ELR (cell line): ENCODE measurements around the gene ARHGAP8.
"Not testable (repeated sequence)": the region's sequence is repeated elsewhere in the genome, so short reads cannot be mapped to it uniquely, and the experiment has no call there.

ENCODE experiments used
- DNase-seq: peaks from one replicate; pipeline ENCODE4 v3.0.0-alpha.2; 2015; ENCODE audit warnings: low read depth

Gene ARHGAP8

DNA sequence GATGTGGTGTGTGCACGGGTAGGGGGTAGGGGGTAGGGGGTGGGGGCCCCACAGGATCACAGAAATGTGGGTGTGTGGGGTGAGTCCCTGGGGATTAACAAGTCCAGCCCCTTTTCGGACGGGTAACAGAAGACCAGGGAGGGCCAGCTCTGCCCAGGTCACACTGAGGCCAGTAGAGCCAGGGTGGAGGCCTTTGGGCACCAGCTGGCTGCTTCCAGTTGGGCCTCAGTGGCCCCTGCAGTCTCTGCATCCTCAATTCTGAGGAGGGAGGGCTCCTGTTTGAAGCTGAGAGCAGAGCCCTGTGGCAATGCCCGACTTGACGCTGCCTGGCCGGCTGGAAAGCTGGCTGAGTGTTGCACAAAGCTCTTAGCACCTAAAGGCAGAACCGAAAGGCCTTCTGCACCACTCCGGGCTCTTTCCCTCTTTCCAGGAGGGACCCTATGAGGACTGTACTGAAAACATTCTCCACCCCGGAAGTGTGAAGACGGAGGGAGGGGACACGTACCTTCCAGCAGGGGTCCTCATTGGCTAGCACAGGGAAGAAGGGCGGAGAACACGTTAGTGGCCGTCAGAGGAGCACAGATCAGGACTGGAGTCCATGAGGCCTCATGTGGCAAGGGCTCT, 137.0 kb downstream of the ARHGAP8 start:
- no peak for DNase-seq

DNA sequence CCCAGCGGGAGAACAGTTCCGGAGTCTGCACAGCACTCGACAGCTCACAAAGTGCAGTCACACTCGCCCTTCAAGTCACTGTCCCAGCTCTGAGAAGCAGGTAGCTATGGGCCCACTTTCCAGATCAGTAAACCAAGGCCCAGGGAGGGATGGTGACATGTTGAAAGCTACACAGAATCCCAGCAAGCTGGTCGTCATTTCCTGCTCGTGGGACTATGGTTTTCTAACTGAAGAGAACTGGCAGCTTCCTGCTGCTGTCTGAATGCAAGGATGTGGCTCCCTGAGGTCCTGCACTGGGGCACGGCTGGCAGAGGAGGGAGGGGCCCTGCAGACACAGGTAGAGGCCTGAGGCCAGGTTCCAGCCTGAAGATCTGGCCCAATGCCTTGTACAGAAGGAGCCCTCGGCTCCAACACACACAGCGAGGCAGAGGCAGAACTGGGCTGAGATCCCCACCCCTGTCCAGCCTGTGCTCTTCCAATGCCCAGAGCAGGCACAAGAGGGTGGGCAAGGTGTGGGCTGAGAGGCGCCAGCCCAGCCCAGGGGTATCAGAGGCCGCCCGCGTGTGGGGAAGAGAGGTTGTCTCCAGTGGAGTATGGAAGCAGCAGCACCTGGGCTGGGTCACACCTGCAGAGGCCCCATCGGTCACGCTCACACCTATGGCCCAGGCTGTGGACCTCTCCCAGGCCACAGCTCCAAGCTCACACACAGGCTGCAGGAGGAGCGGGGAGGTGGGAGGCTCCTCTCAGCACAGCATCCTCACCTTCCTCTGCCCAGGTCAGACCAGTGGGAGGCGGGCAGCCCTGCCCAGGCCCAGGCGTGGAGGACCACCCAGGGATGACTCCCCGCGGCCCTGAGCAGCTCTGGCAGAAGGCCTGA, 138.3 kb downstream of the ARHGAP8 start:
- no peak for DNase-seq

DNA sequence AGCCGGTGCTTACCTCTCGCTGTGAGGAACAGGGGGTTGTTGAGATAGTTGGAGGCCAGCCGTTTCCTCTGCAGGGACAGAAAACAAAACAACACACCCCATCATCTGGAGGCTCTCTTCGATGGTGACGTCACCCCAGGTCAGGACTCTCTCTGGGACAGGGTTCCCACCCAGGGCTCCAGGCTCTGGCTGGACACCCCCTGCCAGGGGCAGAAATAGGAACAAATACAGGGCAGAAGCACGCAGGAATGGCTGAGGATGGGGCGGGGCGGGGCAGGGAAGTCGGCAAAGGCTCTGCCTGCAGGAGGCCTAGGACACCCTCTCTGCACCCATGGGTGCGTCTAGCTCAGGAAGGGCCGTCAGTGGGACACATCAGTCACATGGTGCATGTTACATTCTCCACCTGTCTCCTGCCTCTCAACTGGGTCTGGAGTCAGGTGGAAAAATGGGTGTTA, 138.9 kb downstream of the ARHGAP8 start:
- no peak for DNase-seq

DNA sequence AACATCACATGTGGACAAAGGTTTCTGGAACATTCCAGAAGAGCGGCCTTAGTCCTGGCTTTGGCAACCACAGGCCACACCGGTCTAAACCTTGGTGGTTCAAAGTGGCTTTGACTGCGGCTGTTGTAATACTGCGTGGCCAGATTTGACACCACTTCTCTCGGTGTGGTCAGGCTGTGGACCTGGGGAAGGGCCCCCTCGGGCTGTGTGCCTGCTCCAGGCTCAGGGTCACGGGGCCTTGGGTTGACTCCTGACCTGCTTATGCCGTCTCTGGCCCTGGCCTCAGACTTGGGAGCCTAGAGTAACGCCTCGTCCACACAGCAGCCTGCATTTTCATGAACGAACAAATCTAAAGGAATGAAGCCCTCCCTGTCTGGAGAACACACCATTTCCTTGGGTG, 139.4 kb downstream of the ARHGAP8 start:
- no peak for DNase-seq

DNA sequence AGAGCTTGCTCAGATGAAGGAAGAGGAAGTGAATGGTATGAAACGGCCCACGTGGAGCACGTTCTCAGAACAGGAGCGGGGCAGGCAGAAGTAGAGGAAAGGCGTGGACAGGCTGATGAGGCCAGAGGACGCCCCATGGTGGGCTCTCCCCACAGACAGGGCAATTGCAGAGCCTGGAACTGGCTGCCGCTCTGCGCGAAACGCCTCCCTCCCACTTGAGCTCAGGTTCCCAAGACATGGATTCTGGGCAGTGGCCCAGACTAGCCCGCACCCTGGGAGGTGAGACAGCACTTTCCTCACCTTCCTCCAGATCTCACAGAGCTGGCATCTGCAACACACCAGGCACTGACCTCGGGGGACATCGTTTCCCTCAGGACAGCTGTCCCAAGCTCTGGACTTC, 139.9 kb downstream of the ARHGAP8 start:
- no peak for DNase-seq

DNA sequence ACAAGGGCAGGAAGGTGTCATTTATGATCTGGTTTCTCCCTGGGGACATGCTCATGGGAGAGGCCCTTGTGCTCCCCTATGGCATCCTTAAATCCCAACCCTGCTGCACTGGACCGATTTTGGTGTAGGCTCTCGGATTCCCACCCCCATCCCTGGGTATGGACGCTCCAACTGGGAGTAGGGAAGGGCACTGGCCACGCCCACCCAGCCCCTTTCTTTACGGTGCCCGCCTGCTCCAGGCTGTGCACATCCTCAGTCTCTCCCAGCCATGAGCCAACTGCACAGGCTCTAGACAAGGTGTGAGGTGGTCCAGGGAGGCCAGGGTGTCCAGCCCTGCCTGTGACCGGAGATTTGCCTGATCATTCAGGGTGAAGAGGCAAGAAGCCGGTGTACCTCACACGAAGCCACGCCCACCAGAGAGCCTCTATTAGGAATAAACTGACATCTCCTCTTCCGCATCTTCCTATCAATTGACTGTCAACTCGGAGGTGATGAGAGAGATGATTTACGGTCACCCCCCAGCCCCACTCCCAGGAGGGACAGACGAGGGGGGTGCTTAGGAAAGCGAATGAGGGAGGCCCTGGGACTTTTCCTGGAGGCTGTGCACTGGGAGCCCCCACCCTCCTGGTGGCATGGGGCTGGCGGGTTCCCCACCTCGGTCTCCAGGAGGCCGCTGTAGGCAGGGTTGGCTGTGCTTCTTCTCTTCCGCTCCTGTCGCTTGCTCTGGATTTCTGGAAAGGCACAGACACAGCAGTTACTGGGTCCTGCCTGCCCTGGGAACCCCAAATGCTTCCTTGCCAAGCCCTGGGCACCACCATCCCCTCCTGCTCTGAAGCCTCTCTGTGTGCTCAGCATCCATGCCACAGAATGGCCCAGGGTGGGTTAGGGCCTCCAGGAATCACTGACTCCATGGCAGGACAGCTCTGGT, 140.7 kb downstream of the ARHGAP8 start:
- DNase-seq, result no peak

DNA sequence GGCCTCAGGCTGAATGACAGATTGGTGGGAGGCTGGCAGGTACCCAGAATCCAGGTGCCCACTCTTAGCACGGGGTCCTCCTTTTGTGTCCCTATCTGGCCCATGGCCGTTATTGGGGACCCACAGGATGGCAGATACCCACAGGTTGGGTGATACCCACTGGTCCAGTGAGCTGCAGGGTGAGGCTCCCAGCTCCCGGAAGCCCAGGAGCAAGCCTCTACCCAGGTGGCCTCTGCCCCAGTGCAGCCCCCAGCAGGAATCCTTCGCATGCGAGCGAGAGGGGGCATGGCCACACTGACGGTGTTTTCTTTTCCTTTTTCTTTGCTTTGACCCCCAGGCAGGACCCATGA, 141.3 kb downstream of the ARHGAP8 start:
- no peak for DNase-seq

DNA sequence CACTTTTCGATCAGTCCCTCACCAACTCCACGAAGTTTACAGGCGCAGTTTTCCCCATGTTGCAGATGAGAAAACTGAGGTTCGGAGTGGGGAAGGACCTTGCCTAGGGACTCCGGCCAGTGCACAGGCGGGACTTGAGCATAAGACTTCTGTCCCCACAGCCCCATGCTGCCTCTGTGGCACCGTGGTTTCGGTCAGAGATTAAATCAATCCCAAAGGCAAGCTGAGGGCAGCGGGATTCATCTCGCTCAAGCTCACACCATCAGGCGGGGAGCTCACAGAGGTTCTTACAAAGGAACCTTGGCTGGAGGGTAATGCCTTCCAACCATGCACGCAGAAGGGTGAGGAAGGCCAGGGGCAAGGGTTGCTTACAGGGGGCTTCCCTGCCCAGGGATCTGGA, 141.9 kb downstream of the ARHGAP8 start:
- no peak for DNase-seq

DNA sequence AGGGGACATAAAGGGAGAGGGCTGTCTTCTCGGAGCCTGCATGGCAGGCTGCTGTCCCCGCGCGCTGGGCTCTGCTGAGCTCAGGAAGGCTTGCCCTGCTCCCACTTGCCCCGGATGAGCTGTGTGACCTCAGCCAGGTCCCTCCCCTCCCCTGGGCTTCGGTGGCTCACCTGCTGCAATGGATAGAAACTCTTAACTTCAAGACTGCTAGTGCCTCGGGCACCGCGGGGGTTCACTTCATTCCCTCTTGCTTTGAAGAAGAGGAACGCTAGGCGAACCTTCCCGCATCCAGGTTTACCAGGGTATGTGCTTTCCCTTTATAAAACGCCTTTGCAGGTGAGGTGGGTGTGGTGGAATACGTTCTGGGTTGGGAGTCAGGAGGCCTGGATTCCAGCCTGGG, 142.4 kb downstream of the ARHGAP8 start:
- no peak for DNase-seq

DNA sequence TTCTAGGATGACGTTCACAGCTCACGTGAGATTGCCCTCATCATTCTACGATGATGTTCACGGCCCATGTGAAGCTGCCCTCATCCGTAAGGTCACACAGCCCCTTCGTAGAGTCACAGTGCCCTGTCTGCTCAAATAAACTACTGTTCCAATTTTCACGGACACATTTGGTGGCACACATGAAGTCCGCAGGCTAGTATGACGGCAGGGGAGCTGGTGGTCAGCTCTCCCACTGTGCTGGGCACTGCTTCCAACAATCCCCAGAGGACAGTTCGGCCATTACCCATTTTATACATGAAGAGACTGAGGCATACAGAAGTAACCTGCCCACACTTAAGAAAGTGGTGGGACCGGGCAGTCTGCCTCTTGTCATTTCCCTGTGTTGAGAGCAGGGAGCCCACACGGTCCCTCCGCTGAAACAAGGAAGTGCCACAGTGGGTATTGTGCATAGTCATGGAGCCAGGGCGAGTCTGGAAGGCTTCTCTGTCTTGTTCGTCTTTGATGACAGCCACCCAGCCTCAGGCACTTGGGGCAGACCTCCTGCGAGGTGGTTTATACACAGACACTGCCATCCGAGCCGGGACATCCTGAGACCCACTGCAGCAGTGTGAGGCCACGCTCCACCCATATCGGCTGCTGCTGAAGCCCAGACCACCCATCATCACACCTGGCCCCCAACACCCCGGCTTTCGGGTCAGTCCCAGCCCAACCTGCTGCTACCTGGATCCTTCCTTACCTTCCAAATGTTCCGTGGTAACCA, 143.1 kb downstream of the ARHGAP8 start:
- no peak for DNase-seq

DNA sequence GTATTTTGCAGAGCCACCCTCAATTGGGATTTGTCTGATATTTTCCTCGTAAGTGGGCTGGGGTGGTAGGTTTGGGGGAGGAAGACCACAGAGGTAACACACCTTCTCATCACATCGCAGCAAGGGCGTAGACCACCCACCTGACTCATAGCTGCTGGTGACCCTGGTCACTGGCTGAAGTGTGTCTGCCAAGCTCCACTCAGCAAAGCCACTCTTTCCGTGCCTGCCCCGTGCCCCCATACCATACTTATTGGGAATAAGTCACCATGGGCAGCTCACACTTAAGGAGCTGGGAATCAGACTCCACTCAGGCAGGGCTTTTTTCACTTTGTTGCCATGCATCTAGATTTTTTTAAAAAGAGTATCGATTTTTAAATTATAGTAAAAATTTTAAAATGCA, 145.9 kb downstream of the ARHGAP8 start:
- DNase-seq, result no peak

DNA sequence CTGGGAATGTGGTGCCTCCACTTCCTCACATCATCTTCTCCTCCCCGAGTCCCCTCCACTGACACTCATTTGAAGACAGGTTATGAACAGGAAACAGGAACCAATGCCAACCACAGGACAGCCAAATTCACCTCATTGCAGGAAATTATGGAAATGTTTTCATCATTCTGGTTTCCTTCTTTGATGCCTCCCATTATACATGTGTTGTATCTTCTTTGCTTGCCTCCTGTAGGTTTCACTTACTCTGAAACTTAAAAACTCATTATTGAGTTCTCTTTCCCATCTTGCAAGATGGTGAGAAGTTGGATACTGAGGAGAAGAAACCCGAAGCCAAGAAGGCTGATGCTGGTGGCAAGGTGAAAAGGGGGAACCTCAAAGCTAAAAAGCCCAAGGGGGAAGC, 148.9 kb downstream of the ARHGAP8 start:
- DNase-seq, result peak; percentile 5

DNA sequence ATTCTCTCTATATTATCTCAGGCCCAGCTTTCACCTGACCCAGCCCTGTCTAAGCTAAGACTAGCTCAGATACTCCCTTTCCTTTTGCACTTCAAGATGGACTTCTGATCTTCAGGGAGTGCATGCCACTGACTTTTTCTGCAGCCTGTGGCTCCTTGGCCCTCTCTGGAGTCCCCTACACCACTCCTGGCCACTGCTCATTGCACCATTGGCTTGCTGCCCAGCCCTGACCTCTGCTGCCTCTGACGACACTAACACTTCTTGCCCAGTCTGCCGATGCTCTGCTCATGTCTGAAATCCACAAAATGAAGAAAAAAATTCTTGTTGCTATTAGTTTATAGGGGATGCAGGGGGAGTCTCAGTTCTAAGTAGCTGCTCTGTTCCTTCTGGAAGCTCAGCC, 150.8 kb downstream of the ARHGAP8 start:
- not testable (repeated sequence) for DNase-seq

DNA sequence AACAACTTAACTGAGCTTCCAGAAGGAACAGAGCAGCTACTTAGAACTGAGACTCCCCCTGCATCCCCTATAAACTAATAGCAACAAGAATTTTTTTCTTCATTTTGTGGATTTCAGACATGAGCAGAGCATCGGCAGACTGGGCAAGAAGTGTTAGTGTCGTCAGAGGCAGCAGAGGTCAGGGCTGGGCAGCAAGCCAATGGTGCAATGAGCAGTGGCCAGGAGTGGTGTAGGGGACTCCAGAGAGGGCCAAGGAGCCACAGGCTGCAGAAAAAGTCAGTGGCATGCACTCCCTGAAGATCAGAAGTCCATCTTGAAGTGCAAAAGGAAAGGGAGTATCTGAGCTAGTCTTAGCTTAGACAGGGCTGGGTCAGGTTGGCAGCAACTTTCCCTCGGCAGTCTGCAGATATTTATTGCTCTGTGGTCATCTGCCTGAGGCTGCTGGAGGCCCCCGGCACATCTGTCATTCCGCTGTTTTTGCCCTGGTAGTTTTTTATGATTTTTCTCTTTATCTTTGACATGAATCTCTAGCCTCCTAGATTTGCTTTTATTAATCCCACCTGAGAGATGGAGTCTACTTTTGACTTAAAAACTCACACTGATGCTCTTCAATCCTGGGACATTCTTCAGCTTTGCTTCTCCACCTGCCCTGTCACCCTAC, 152.2 kb downstream of the ARHGAP8 start:
- not testable (repeated sequence) for DNase-seq

DNA sequence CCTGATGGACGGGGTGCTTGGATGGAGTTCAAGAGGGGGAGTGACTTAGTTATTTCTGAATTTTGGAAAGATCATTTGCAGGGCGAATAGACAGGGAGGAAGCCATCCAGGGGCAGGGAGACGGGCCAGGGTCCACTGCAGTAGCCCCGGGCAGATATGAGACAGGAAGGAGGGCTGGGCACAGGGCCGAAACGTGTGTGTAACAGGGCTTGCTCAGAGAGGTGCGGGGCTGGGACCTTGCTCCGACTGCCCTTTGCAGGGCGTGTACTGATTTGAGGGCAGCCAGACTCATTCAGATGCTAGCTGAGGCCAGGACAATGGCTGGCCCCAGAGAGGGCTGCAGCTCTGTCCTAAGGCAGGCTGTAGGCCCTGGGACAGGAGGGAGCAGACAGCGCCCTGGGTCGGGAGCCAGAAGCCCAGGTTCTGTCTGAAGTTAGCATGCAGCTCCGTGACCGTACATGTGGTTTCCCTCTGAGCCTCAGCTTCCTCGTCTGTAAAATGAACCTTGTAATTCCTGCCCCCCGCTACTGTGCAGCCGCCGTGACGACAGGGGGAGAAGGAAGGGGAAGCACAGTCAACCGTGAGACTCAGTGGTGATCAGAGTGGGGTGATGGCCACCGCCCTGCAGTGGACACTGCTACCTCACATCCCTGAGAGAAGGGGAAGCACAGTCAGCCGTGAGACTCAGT, 154.0 kb downstream of the ARHGAP8 start:
- DNase-seq, result no peak

DNA sequence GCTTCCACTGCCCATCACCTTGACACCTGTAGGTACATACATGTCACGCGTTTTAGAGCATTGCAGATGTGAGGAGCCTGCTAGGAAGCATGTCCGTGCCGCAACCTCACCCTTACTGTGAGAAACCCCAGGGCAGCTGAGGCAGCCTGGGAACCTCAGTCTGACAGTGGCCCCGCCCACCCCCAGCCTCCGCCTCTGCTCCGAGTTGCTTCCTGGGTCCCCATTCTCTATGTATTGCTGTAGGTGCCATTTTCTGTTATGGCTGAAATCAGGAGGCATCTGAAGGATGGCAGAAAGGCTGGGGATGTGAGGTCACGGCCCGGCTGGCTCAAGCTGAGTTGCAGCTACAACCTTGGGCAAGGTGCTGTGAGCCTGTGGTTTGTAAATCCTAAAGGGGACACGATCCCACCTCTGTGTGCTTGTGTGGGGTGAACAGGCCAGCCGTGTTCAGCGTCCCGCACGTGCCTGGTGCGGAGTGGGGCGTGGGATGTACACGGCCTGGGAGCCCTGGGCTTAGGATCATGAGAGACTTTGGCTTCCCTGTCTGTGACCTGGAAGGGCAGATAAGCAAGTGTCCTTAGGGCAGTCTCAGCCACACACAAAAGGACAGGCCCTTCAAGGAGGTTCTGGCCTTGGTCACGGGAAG, 154.7 kb downstream of the ARHGAP8 start:
- no peak for DNase-seq

DNA sequence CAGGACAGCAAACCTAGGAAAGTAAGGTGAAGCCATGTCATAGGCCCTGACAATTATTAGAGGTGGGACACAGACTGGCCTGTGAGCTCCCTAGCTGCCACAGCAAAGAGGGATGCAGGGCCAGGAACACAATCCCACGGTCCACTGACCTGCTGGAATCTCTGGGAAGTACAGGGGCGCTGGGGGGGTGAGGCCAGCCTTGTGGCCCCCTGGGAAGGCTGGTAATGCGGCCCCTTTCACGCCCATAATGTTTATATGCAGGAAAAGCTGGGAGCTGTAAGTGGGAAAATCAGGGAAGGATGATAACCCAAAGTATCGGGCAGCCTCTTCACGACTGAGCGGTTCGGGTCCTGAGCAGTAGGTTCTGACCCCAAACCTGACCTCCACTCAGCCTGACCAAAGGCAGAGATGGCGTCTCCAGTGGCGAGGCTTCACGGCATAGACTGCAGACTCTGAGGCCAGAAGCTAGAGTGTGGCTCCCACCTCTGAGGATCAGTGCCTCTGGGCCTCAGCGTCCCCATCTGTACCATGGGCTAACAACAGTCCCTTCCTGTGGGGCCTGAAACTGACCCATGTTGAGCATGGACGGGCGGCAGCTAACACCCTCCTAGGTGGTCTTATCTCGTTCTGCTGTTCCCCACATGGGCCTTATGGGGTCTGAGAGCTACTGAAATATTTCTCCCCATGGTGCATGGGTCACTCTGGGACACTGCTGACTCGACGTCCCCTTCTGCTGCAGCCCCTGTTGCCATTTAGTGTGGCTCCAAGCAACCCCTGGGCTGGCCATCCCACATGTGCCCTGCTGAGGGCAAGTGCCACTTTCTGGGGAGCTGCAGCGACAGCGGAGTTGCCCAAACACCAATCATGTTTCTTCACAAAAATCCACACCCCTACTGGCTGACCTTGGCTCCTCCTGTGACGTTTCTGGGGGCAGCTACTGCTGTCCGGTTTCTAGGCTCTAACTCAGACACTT, 155.7 kb downstream of the ARHGAP8 start:
- DNase-seq, result no peak

DNA sequence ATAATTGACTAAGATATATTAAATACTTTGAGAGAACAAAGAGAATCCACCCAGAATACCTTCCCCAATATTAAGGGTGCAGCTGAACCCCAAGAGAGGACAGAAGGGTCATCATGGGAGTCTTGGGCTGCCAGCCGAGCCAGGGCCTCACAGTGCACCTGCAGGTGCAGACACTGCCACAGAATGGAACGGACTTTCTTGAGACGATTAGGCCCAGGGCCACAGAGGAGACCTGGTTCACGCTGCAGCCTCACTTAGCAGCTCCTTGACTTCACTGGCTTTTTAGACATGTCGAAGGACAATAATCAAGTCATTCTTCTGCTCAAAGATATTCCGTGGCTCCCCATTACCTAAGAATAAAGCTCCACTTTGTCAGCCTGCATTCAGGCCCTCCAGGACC, 156.9 kb downstream of the ARHGAP8 start:
- DNase-seq, result no peak
